Measurements from ENCODE around the gene CACNA1F.
A peak's percentile ranks its signal among the peaks of the same experiment; 100 is the strongest.

DNA sequence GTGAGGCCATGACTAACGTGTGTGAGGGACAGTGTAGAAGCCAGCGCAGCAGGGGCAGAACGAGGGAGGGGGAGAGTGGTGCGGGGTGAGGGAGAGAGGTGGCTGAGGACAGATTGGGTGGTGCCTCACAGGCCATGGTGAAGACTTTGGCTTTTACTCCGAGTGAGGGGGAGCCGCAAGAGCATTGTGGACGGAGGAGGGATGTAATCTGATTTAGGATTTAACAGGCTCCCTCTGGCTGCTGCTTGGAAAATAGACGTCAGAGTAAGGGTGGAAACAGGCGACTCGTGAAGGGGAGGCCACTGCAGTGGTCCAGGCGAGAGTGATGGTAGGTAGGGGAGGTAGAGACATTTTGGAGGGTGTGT, 49.5 kb upstream of the CACNA1F start:
- TF ChIP-seq, protein P1, sequence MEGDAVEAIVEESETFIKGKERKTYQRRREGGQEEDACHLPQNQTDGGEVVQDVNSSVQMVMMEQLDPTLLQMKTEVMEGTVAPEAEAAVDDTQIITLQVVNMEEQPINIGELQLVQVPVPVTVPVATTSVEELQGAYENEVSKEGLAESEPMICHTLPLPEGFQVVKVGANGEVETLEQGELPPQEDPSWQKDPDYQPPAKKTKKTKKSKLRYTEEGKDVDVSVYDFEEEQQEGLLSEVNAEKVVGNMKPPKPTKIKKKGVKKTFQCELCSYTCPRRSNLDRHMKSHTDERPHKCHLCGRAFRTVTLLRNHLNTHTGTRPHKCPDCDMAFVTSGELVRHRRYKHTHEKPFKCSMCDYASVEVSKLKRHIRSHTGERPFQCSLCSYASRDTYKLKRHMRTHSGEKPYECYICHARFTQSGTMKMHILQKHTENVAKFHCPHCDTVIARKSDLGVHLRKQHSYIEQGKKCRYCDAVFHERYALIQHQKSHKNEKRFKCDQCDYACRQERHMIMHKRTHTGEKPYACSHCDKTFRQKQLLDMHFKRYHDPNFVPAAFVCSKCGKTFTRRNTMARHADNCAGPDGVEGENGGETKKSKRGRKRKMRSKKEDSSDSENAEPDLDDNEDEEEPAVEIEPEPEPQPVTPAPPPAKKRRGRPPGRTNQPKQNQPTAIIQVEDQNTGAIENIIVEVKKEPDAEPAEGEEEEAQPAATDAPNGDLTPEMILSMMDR (IDR thresholded peaks at IDR 0.05): peak; percentile 35
- no peak for TF ChIP-seq EZH2 (IDR thresholded peaks at IDR 0.05)
